Measurements from ENCODE around the gene TIMM22. TPM values are rescaled to one million over a fixed set of nuclear protein-coding genes. Genes with fewer than 3 reads are reported as not detected.

Gene TIMM22
- total and polyA plus RNA-seq, 2 of the 13 experiments (the other 11 are each of a cell fraction or from before 2014, with no cell fraction given): 6.2 to 15.5 TPM

- TF ChIP-seq SIN3B (IDR thresholded peaks at IDR 0.05; ENCODE audit: low read length): no peak
- TF ChIP-seq KMT2A (CRISPR knock-in tag; IDR thresholded peaks at IDR 0.05): no peak; the same call in 1 of the 2 replicates
- no peak for TF ChIP-seq ZFP36L2 (CRISPR knock-in tag; IDR thresholded peaks at IDR 0.05)
- no peak for TF ChIP-seq RXRA (CRISPR knock-in tag; IDR thresholded peaks at IDR 0.05)
- TF ChIP-seq MIER2 (CRISPR knock-in tag; IDR thresholded peaks at IDR 0.05): no peak
- TF ChIP-seq HCFC1 (IDR thresholded peaks at IDR 0.05; ENCODE audit: low read depth, low read length): no peak
- no peak for TF ChIP-seq RBM22 (optimal IDR thresholded peaks at IDR 0.05; ENCODE audit: low read length)
- no peak for TF ChIP-seq ZBTB40 (IDR thresholded peaks at IDR 0.05)
- TF ChIP-seq ZBTB40 (CRISPR knock-in tag; IDR thresholded peaks at IDR 0.05): 0 out of 2 replicates have a peak, but pooled peaks have one; percentile 37
- no peak for TF ChIP-seq SMAD3 (CRISPR knock-in tag; IDR thresholded peaks at IDR 0.05)
- TF ChIP-seq ZBTB38 (CRISPR knock-in tag; IDR thresholded peaks at IDR 0.05): peak; percentile 62; the same call in 1 of the 2 replicates
- TF ChIP-seq PTBP1 (IDR thresholded peaks at IDR 0.05; ENCODE audit: low read depth, low read length, poor library complexity, severe bottlenecking): no peak
- no peak for TF ChIP-seq SCMH1 (CRISPR knock-in tag; IDR thresholded peaks at IDR 0.05; ENCODE audit: borderline replicate concordance)
- TF ChIP-seq HNRNPH1 (optimal IDR thresholded peaks at IDR 0.05; ENCODE audit: low read depth, low read length): no peak
- TF ChIP-seq PREB (CRISPR knock-in tag; IDR thresholded peaks at IDR 0.05): no peak
- TF ChIP-seq ZNF530 (CRISPR knock-in tag; IDR thresholded peaks at IDR 0.05; ENCODE audit: low read depth): no peak
- TF ChIP-seq SAFB2 (CRISPR knock-in tag; IDR thresholded peaks at IDR 0.05; ENCODE audit: borderline replicate concordance, low read depth): no peak
- no peak for TF ChIP-seq IRF2 (CRISPR knock-in tag; IDR thresholded peaks at IDR 0.05)
- 0 out of 2 replicates have a peak, but pooled peaks have one; percentile 32 for TF ChIP-seq MYPOP (CRISPR knock-in tag; IDR thresholded peaks at IDR 0.05)
- no peak for TF ChIP-seq ZNF83 (CRISPR knock-in tag; IDR thresholded peaks at IDR 0.05; ENCODE audit: borderline replicate concordance)
Measured at GRCh38 chr17:979539-980405, 17.2 kb upstream of the TIMM22 start, which contains the start of gene NXN (continued).
